ENCODE results near the gene RAD51AP1. TPM values are rescaled to one million over a fixed set of nuclear protein-coding genes. Genes with fewer than 3 reads are reported as not detected.

The RAD51AP1 gene
- polyA plus RNA-seq, 10 donors, result 9.0 to 17.2 (median 11.9) TPM

GRCh38 chr12:4589941-4590340 is 51.3 kb downstream of the RAD51AP1 start:
- no peak for DNase-seq

- DNase-seq, result no peak
These were observed 52.5 kb downstream of the RAD51AP1 start for GRCh38 chr12:4591180-4591687.

GRCh38 chr12:4595881-4596280 is 57.2 kb downstream of the RAD51AP1 start:
- DNase-seq, result no peak

GRCh38 chr12:4603421-4603820 is 64.7 kb downstream of the RAD51AP1 start:
- no peak for DNase-seq

- no peak for DNase-seq
These were observed 65.3 kb downstream of the RAD51AP1 start for GRCh38 chr12:4603946-4604345.

GRCh38 chr12:4604684-4605193 is 66.0 kb downstream of the RAD51AP1 start:
- DNase-seq, result peak; percentile 65 to 82 (median 80)

- no peak for DNase-seq
These were observed 68.4 kb downstream of the RAD51AP1 start for GRCh38 chr12:4607056-4607455.

- no peak for DNase-seq
These were observed 70.4 kb downstream of the RAD51AP1 start for GRCh38 chr12:4609071-4609470.

Other genes with a start within 250 kb of the RAD51AP1 start
- gene TIGAR, start 217.7 kb upstream of the RAD51AP1 start, polyA plus RNA-seq (ENCODE audit: insufficient read length in 10 of 10), result 1 to 10 TPM; 5.3 to 9.3 (median 7.4) TPM
- under 1 TPM in 7 of 10 donors, not detected in 3; 0.05 to 0.22 (median 0.14) TPM for gene FGF23, start 159.2 kb upstream of the RAD51AP1 start, polyA plus RNA-seq (ENCODE audit: insufficient read length in 10 of 10)
- 10 to 100 TPM; 15.4 to 61.1 (median 30.1) TPM for gene FGF6, start 93.1 kb upstream of the RAD51AP1 start, polyA plus RNA-seq (ENCODE audit: insufficient read length in 10 of 10)
- gene DYRK4, start 23.3 kb downstream of the RAD51AP1 start, polyA plus RNA-seq (ENCODE audit: insufficient read length in 10 of 10), result 10 to 100 TPM; 14.0 to 20.8 (median 18.4) TPM
- 1 to 10 TPM in 4 of 10 donors, under 1 TPM in 6; 0.34 to 1.5 (median 0.92) TPM for gene AKAP3, start 110.2 kb downstream of the RAD51AP1 start, polyA plus RNA-seq (ENCODE audit: insufficient read length in 10 of 10)
- 10 to 100 TPM; 63.3 to 88.2 (median 79.3) TPM for gene NDUFA9, start 110.2 kb downstream of the RAD51AP1 start, polyA plus RNA-seq (ENCODE audit: insufficient read length in 10 of 10)
- gene GALNT8, start 181.5 kb downstream of the RAD51AP1 start, polyA plus RNA-seq (ENCODE audit: insufficient read length in 10 of 10), result 1 to 10 TPM; 4.1 to 5.8 (median 5.0) TPM